Measurements from ENCODE around the gene MTIF3. TPM values are rescaled to one million over a fixed set of nuclear protein-coding genes. Genes with fewer than 3 reads are reported as not detected.

MTIF3 gene
- total RNA-seq, 1 experiment from 2014 or later, result 40.9 TPM

- ChIA-PET CTCF (interaction anchor here (0.7 to 1.2 kb wide), 3 partner anchors 19 to 367 kb away, joined by 4 to 7 read pairs (median 5); no protein-coding TSS in a partner anchor), POLR2A (interaction anchor here (0.7 to 1.7 kb wide), 3 partner anchors 11 to 82 kb away, joined by 3 to 6 read pairs (median 3); no protein-coding TSS in a partner anchor)
- DNase-seq (ENCODE audit: unreplicated experiment), result no peak
- H3K27ac Mint-ChIP-seq (ENCODE audit: low read depth, unreplicated experiment), result no peak overlapping the region
- no peak overlapping the region for H3K4me3 Mint-ChIP-seq (ENCODE audit: unreplicated experiment)
- H3K9me3 Mint-ChIP-seq (ENCODE audit: unreplicated experiment), result no peaks in the 10 kb centered on the region
- no TSS peak for BruUV-seq (replicated peaks)
- no peaks in the 10 kb centered on the region for H3K27me3 Mint-ChIP-seq (ENCODE audit: insufficient read depth, unreplicated experiment)
- intact Hi-C loops (cut with micrococcal nuclease), result no loop called here
- no peak for TF ChIP-seq CTCF (IDR thresholded peaks at IDR 0.05; ENCODE audit: unreplicated experiment)
- no peaks in the 10 kb centered on the region for H3K36me3 Mint-ChIP-seq (ENCODE audit: insufficient read depth, unreplicated experiment)
- peaks cover 6% of the 10 kb centered on the region for H3K4me1 Mint-ChIP-seq (ENCODE audit: insufficient read depth, unreplicated experiment)
These were observed 11.7 kb upstream of the MTIF3 start for GRCh38 chr13:27461940-27462584.

- no TSS peak for BruUV-seq (replicated peaks)
- H3K27ac Mint-ChIP-seq (ENCODE audit: low read depth, unreplicated experiment), result peak overlapping the region; percentile 63
- no peak for TF ChIP-seq CTCF (IDR thresholded peaks at IDR 0.05; ENCODE audit: unreplicated experiment)
- peak overlapping the region; percentile 28 for H3K4me3 Mint-ChIP-seq (ENCODE audit: unreplicated experiment)
- no peaks in the 10 kb centered on the region for H3K9me3 Mint-ChIP-seq (ENCODE audit: unreplicated experiment)
- ChIA-PET POLR2A (interaction anchor here (0.7 to 2.0 kb wide), 7 partner anchors 15 to 371 kb away, joined by 3 to 11 read pairs (median 4); partner anchors contain the start of genes GTF3A, LNX2 and POLR1D), CTCF (interaction anchor here (0.7 to 1.3 kb wide), 3 partner anchors 327 to 373 kb away, joined by 3 to 4 read pairs (median 3); no protein-coding TSS in a partner anchor)
- H3K36me3 Mint-ChIP-seq (ENCODE audit: insufficient read depth, unreplicated experiment), result peaks cover 5% of the 10 kb centered on the region
- DNase-seq (ENCODE audit: unreplicated experiment), result no peak
- peaks cover 8% of the 10 kb centered on the region for H3K4me1 Mint-ChIP-seq (ENCODE audit: insufficient read depth, unreplicated experiment)
- intact Hi-C loops (cut with micrococcal nuclease), result no loop called here
- H3K27me3 Mint-ChIP-seq (ENCODE audit: insufficient read depth, unreplicated experiment), result no peaks in the 10 kb centered on the region
These were observed 5.0 kb upstream of the MTIF3 start for GRCh38 chr13:27455331-27455855.

DNA sequence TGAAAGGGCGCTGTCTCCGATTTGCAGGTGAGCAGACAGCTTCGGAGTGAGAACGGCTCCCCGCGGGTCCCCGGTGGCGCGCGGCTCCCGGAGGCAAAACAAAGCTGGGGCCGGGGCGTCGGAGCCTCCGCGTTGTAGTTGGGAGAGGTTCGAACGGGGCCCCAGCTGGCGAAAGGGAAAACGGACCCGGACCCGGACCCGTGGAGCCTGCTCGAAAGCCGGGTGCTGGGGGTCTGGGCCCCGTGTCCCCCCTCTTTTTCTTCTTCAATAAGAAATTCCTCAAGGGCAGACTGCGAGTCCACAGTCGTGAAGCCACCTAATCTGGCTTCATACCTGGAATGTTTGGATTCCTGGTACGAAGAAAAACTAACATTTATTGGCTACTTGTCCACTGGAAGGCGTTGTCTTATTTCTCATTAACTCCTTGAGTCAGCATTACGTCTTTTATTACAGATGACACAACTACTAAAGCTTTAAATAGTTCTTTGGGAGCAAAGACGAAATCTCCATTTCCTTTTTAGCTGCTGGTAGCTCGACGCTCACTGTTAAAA, 632 bp upstream of the MTIF3 start:
- peak overlapping the region; percentile 97 for H3K27ac Mint-ChIP-seq (ENCODE audit: low read depth, unreplicated experiment)
- POLR2A ChIA-PET, result interaction anchor here (0.7 to 7.4 kb wide), 33 partner anchors 9 to 1210 kb away, joined by 3 to 220 read pairs (median 4); partner anchors contain the start of genes GTF3A, LNX2 and POLR1D
- H3K4me3 Mint-ChIP-seq (ENCODE audit: unreplicated experiment), result peak overlapping the region; percentile 84
- intact Hi-C loops (cut with micrococcal nuclease), result loop anchor here (1.0 to 2.0 kb wide), 3 partner anchors 25 to 170 kb away; partner anchors contain the start of genes LNX2 and POLR1D
- DNase-seq (ENCODE audit: unreplicated experiment), result peak; percentile 61
- CTCF ChIA-PET, result interaction anchor here (0.6 to 1.6 kb wide), 6 partner anchors 8 to 376 kb away, joined by 3 to 4 read pairs (median 3); no protein-coding TSS in a partner anchor
- BruUV-seq (replicated peaks), result TSS peak; percentile 83
- H3K27me3 Mint-ChIP-seq (ENCODE audit: insufficient read depth, unreplicated experiment), result no peaks in the 10 kb centered on the region
- peaks cover 16% of the 10 kb centered on the region for H3K4me1 Mint-ChIP-seq (ENCODE audit: insufficient read depth, unreplicated experiment)
- TF ChIP-seq CTCF (IDR thresholded peaks at IDR 0.05; ENCODE audit: unreplicated experiment), result no peak
- H3K36me3 Mint-ChIP-seq (ENCODE audit: insufficient read depth, unreplicated experiment), result peaks cover 16% of the 10 kb centered on the region
- H3K9me3 Mint-ChIP-seq (ENCODE audit: unreplicated experiment), result no peaks in the 10 kb centered on the region

- intact Hi-C loops (cut with micrococcal nuclease), result no loop called here
- H3K9me3 Mint-ChIP-seq (ENCODE audit: unreplicated experiment), result no peaks in the 10 kb centered on the region
- no peaks in the 10 kb centered on the region for H3K27me3 Mint-ChIP-seq (ENCODE audit: insufficient read depth, unreplicated experiment)
- peaks cover 16% of the 10 kb centered on the region for H3K4me1 Mint-ChIP-seq (ENCODE audit: insufficient read depth, unreplicated experiment)
- H3K36me3 Mint-ChIP-seq (ENCODE audit: insufficient read depth, unreplicated experiment), result peaks cover 21% of the 10 kb centered on the region
- H3K27ac Mint-ChIP-seq (ENCODE audit: low read depth, unreplicated experiment), result peak overlapping the region; percentile 97
- POLR2A ChIA-PET, result interaction anchor here (0.6 to 7.4 kb wide), 12 partner anchors 11 to 377 kb away, joined by 3 to 220 read pairs (median 8); partner anchors contain the start of genes GTF3A, LNX2 and POLR1D
- no peak for DNase-seq (ENCODE audit: unreplicated experiment)
- TF ChIP-seq CTCF (IDR thresholded peaks at IDR 0.05; ENCODE audit: unreplicated experiment), result no peak
- peak overlapping the region; percentile 84 for H3K4me3 Mint-ChIP-seq (ENCODE audit: unreplicated experiment)
- CTCF ChIA-PET, result interaction anchor here (0.9 to 1.4 kb wide), 5 partner anchors 23 to 382 kb away, joined by 3 to 4 read pairs (median 3); no protein-coding TSS in a partner anchor
- TSS peak; percentile 56 for BruUV-seq (replicated peaks)
These were observed 1.2 kb downstream of the MTIF3 start for GRCh38 chr13:27449081-27449603.

Data from MCF 10A (cell line).